ENCODE data around the gene TMEM256.
A peak's percentile ranks its signal among the peaks of the same experiment; 100 is the strongest.

Gene TMEM256

GRCh38 chr17:7408863-7409262 is 5.0 kb upstream of the TMEM256 start:
- no peak for DNase-seq (ENCODE audit: low read depth in 3 of 3, low spot score in 1 of 3)

- DNase-seq (ENCODE audit: low read depth in 3 of 3, low spot score in 1 of 3) = no peak
These were observed 4.4 kb upstream of the TMEM256 start for GRCh38 chr17:7408252-7408727.

- DNase-seq (ENCODE audit: low read depth in 3 of 3, low spot score in 1 of 3) = no peak
These were observed 3.8 kb upstream of the TMEM256 start, which contains the start of gene NLGN2 for GRCh38 chr17:7407485-7408251. TSS of gene NLGN2 (plus strand) at chr17:7407845. CDS start at chr17:7408256, 411 bp downstream.

GRCh38 chr17:7407082-7407481 is 3.2 kb upstream of the TMEM256 start:
- no peak for DNase-seq (ENCODE audit: low read depth in 3 of 3, low spot score in 1 of 3)

- DNase-seq (ENCODE audit: low read depth in 3 of 3, low spot score in 1 of 3) = no peak
These were observed 2.4 kb upstream of the TMEM256 start for GRCh38 chr17:7406235-7406825.

- no peak for DNase-seq (ENCODE audit: low read depth in 3 of 3, low spot score in 1 of 3)
These were observed 1.7 kb upstream of the TMEM256 start for GRCh38 chr17:7405350-7406234.

GRCh38 chr17:7404737-7405349 is 946 bp upstream of the TMEM256 start:
- DNase-seq (ENCODE audit: low read depth in 3 of 3, low spot score in 1 of 3) = peak in 2 of 3 donors; percentile 40 to 53

GRCh38 chr17:7403727-7403976 is 245 bp downstream of the TMEM256 start:
- no peak for DNase-seq (ENCODE audit: low read depth in 3 of 3, low spot score in 1 of 3)

- no peak for DNase-seq (ENCODE audit: low read depth in 3 of 3, low spot score in 1 of 3)
These were observed 712 bp downstream of the TMEM256 start for GRCh38 chr17:7403043-7403726.

GRCh38 chr17:7398612-7399011 is 5.3 kb downstream of the TMEM256 start:
- DNase-seq (ENCODE audit: low read depth in 3 of 3, low spot score in 1 of 3) = no peak

- DNase-seq (ENCODE audit: low read depth in 3 of 3, low spot score in 1 of 3) = no peak
These were observed 7.8 kb downstream of the TMEM256 start for GRCh38 chr17:7396147-7396546.

GRCh38 chr17:7394452-7395191 is 9.3 kb downstream of the TMEM256 start, which contains the start of gene PLSCR3:
TSS of gene PLSCR3 (minus strand) at chr17:7394525. CDS start at chr17:7394110, 415 bp downstream.
- peak; percentile 44 to 83 (median 69) for DNase-seq (ENCODE audit: low read depth in 3 of 3, low spot score in 1 of 3)

- peak in 2 of 3 donors; percentile 31 to 38 for DNase-seq (ENCODE audit: low read depth in 3 of 3, low spot score in 1 of 3)
These were observed 10.1 kb downstream of the TMEM256 start for GRCh38 chr17:7393613-7394451.

- DNase-seq (ENCODE audit: low read depth in 3 of 3, low spot score in 1 of 3) = no peak
These were observed 10.9 kb downstream of the TMEM256 start for GRCh38 chr17:7392696-7393612.

GRCh38 chr17:7391307-7391706 is 12.6 kb downstream of the TMEM256 start:
- no peak for DNase-seq (ENCODE audit: low read depth in 3 of 3, low spot score in 1 of 3)

- no peak for DNase-seq (ENCODE audit: low read depth in 3 of 3, low spot score in 1 of 3)
These were observed 13.7 kb downstream of the TMEM256 start for GRCh38 chr17:7389924-7390910.

- DNase-seq (ENCODE audit: low read depth in 3 of 3, low spot score in 1 of 3) = no peak
These were observed 15.0 kb downstream of the TMEM256 start for GRCh38 chr17:7388856-7389255.

Measured in stimulated activated CD4-positive, alpha-beta T cell treated with anti-CD3 and anti-CD28 coated beads, TNF-alpha, amount 100 ng/mL, for 1 hour (primary cell).